Colonic mucosa (tissue), 4 donors: ENCODE results near the gene SLC35F4. TPM values are rescaled to one million over a fixed set of nuclear protein-coding genes. Genes with fewer than 3 reads are reported as not detected.

Experiments
- DNase-seq: peaks from one replicate; pipeline ENCODE4 v3.0.0-alpha.2; 2020
- H3K27ac ChIP-seq: fragments of 200-600 bp; one replicate; pipeline ENCODE4 v1.8.0; 2021
- H3K27me3 ChIP-seq: fragments of 200-600 bp; one replicate; pipeline ENCODE4 v1.8.0; 2021
- H3K36me3 ChIP-seq: fragments of 200-600 bp; one replicate; pipeline ENCODE4 v1.8.0; 2021
- H3K4me1 ChIP-seq: fragments of 200-600 bp; one replicate; pipeline ENCODE4 v1.8.0; 2021; ENCODE audit warnings: mild to moderate bottlenecking
- H3K4me3 ChIP-seq: fragments of 200-600 bp; one replicate; pipeline ENCODE4 v1.8.0; 2021
- H3K9ac ChIP-seq, 2 donors: one replicate each; pipeline ENCODE4 v1.7.0; 2013; ENCODE audit warnings: control low read depth in 2 of 2, low read depth in 2 of 2, low read length in 2 of 2
- H3K9me3 ChIP-seq: fragments of 200-600 bp; one replicate; pipeline ENCODE4 v1.8.0; 2021
- CTCF ChIP-seq: fragments of 200-600 bp; IDR thresholded peaks from one replicate; pipeline ENCODE4 v1.8.0; 2022; ENCODE audit warnings: antibody characterized with exemption, mild to moderate bottlenecking
- intact Hi-C: fragments of 100-400 bp; cut with DNase I; formaldehyde crosslinking; loops from one replicate; pipeline ENCODE4 v1.14.1; 2022
- total RNA-seq, 2 donors: library from RNA; stranded (reverse); fragmentation: NEBNext Ultra II Directional in 1 of 2; extraction: Animal tissue kit (Norgen Biotek cat#: 25700) in 1 of 2; gene quantifications; one replicate each; pipeline ENCODE4 v1.2.1, GENCODE V29; 2021
- donor health status: healthy.
- donor health status: DM: no; HTN: no; CAD: no.
- donor health status: DM: no; HTN: no; CAD: no.

The SLC35F4 gene
- total RNA-seq, 2 donors from 2014 or later: not detected

GRCh38 chr14:57771801-57772200 lies 94.1 kb downstream of the SLC35F4 start:
- Histone ChIP-seq H3K27me3 (no peaks in the 10 kb centered on the region), H3K27ac (no peak overlapping the region), H3K4me1 (no peaks in the 10 kb centered on the region), H3K36me3 (no peaks in the 10 kb centered on the region), H3K9me3 (no peaks in the 10 kb centered on the region), H3K4me3 (no peak overlapping the region), H3K9ac (no peak overlapping the region)
- no peak for TF ChIP-seq CTCF
- DNase-seq: no peak
- intact Hi-C loops: no loop called here

- Histone ChIP-seq H3K4me3 (no peak overlapping the region), H3K27me3 (no peaks in the 10 kb centered on the region), H3K36me3 (no peaks in the 10 kb centered on the region), H3K9me3 (no peaks in the 10 kb centered on the region), H3K27ac (no peak overlapping the region), H3K9ac (no peak overlapping the region), H3K4me1 (no peaks in the 10 kb centered on the region)
- no peak for TF ChIP-seq CTCF
- no peak for DNase-seq
- intact Hi-C loops: no loop called here
These were observed 95.9 kb downstream of the SLC35F4 start for GRCh38 chr14:57769863-57770523.

- Histone ChIP-seq H3K9me3 (no peaks in the 10 kb centered on the region), H3K9ac (no peak overlapping the region), H3K36me3 (no peaks in the 10 kb centered on the region), H3K27ac (no peak overlapping the region), H3K27me3 (no peaks in the 10 kb centered on the region), H3K4me1 (no peaks in the 10 kb centered on the region), H3K4me3 (no peak overlapping the region)
- no peak for DNase-seq
- TF ChIP-seq CTCF: no peak
- intact Hi-C loops: no loop called here
These were observed 104.1 kb downstream of the SLC35F4 start for GRCh38 chr14:57761800-57762199.

GRCh38 chr14:57760896-57761295 lies 105.0 kb downstream of the SLC35F4 start:
- intact Hi-C loops: no loop called here
- no peak for TF ChIP-seq CTCF
- no peak for DNase-seq
- Histone ChIP-seq H3K27ac (no peak overlapping the region), H3K36me3 (no peaks in the 10 kb centered on the region), H3K9ac (no peak overlapping the region), H3K4me3 (no peak overlapping the region), H3K27me3 (no peaks in the 10 kb centered on the region), H3K4me1 (no peaks in the 10 kb centered on the region), H3K9me3 (no peaks in the 10 kb centered on the region)

- intact Hi-C loops: no loop called here
- Histone ChIP-seq H3K9ac (no peak overlapping the region), H3K36me3 (no peaks in the 10 kb centered on the region), H3K27ac (no peak overlapping the region), H3K4me3 (no peak overlapping the region), H3K9me3 (no peaks in the 10 kb centered on the region), H3K27me3 (no peaks in the 10 kb centered on the region), H3K4me1 (no peaks in the 10 kb centered on the region)
- no peak for TF ChIP-seq CTCF
- DNase-seq: no peak
These were observed 110.8 kb downstream of the SLC35F4 start for GRCh38 chr14:57755018-57755521.
